SJCRH30 (cell line): Measurements from ENCODE around the gene KLHL22. TPM values are rescaled to one million over a fixed set of nuclear protein-coding genes. Genes with fewer than 3 reads are reported as not detected.
"Not testable (repeated sequence)": the region's sequence is repeated elsewhere in the genome, so short reads cannot be mapped to it uniquely, and the experiment has no call there.

Source experiments
- DNase-seq, 2 experiments: peaks; one replicate each; pipeline ENCODE4 v3.0.0-alpha.2; 2015 to 2020
- H3K27ac ChIP-seq: fragments of 250-450 bp; sonication (Bioruptor Pico); 2 replicates; pipeline ENCODE4 v1.5.1; 2020; ENCODE audit warnings: mild to moderate bottlenecking, moderate library complexity
- H3K27me3 ChIP-seq: fragments of 250-450 bp; sonication (Bioruptor Pico); 2 replicates; pipeline ENCODE4 v1.5.1; 2020; ENCODE audit warnings: mild to moderate bottlenecking, moderate library complexity
- H3K36me3 ChIP-seq: fragments of 250-450 bp; sonication (Bioruptor Pico); 2 replicates; pipeline ENCODE4 v1.5.1; 2020; ENCODE audit warnings: mild to moderate bottlenecking, moderate library complexity
- H3K4me1 ChIP-seq: fragments of 250-450 bp; sonication (Bioruptor Pico); 2 replicates; pipeline ENCODE4 v1.5.1; 2020; ENCODE audit warnings: mild to moderate bottlenecking, moderate library complexity
- H3K4me3 ChIP-seq: fragments of 250-450 bp; sonication (Bioruptor Pico); 2 replicates; pipeline ENCODE4 v1.5.1; 2020; ENCODE audit warnings: mild to moderate bottlenecking, moderate library complexity
- H3K9me3 ChIP-seq: fragments of 250-450 bp; sonication (Bioruptor Pico); replicated peaks from 2 replicates; pipeline ENCODE4 v1.5.1; 2020; ENCODE audit warnings: mild to moderate bottlenecking, moderate library complexity
- total RNA-seq: library from RNA; depleted of rRNA; stranded (reverse); fragments of >200 nt; shearing (Covaris generic); gene quantifications from 2 replicates; pipeline ENCODE4 v1.2.3, GENCODE V29; 2014

KLHL22 gene
- total RNA-seq, 1 experiment from 2014 or later = 12.2 TPM

GRCh38 chr22:20472629-20473442 lies 22.8 kb downstream of the KLHL22 start:
- DNase-seq = no peak
- Histone ChIP-seq H3K27me3 (no peaks in the 10 kb centered on the region), H3K36me3 (no peaks in the 10 kb centered on the region), H3K4me3 (no peak overlapping the region), H3K4me1 (no peaks in the 10 kb centered on the region), H3K27ac (no peak overlapping the region), H3K9me3 (no peaks in the 10 kb centered on the region)

- Histone ChIP-seq H3K27me3 (no peaks in the 10 kb centered on the region), H3K4me1 (peaks cover 7% of the 10 kb centered on the region), H3K27ac (no peak overlapping the region), H3K9me3 (no peaks in the 10 kb centered on the region), H3K36me3 (no peaks in the 10 kb centered on the region), H3K4me3 (no peak overlapping the region)
- DNase-seq = no peak
Observed at GRCh38 chr22:20471126-20471833, 24.3 kb downstream of the KLHL22 start.

GRCh38 chr22:20470525-20470924 lies 25.1 kb downstream of the KLHL22 start:
- not testable (repeated sequence) for H3K9me3 ChIP-seq, H3K27ac ChIP-seq, H3K27me3 ChIP-seq, H3K36me3 ChIP-seq, H3K4me1 ChIP-seq, H3K4me3 ChIP-seq, DNase-seq

- Histone ChIP-seq H3K27ac (no peak overlapping the region), H3K9me3 (no peaks in the 10 kb centered on the region), H3K36me3 (no peaks in the 10 kb centered on the region), H3K4me1 (peaks cover 7% of the 10 kb centered on the region), H3K4me3 (no peak overlapping the region), H3K27me3 (no peaks in the 10 kb centered on the region)
- peak; percentile 16 to 33 for DNase-seq
Observed at GRCh38 chr22:20469110-20469868, 26.3 kb downstream of the KLHL22 start.

- Histone ChIP-seq H3K36me3 (no peaks in the 10 kb centered on the region), H3K27ac (no peak overlapping the region), H3K9me3 (no peaks in the 10 kb centered on the region), H3K4me3 (no peak overlapping the region), H3K27me3 (no peaks in the 10 kb centered on the region), H3K4me1 (peaks cover 7% of the 10 kb centered on the region)
- DNase-seq = peak in 1 of 2 experiments; percentile 42
Observed at GRCh38 chr22:20466659-20467379, 28.8 kb downstream of the KLHL22 start.

GRCh38 chr22:20465759-20466077 lies 29.9 kb downstream of the KLHL22 start:
- H3K4me1 ChIP-seq = peaks cover 7% of the 10 kb centered on the region
- no peak for DNase-seq
- H3K36me3 ChIP-seq = no peaks in the 10 kb centered on the region
- no peaks in the 10 kb centered on the region for H3K9me3 ChIP-seq
- no peak overlapping the region for H3K4me3 ChIP-seq
- no peak overlapping the region for H3K27ac ChIP-seq
- no peaks in the 10 kb centered on the region for H3K27me3 ChIP-seq

GRCh38 chr22:20464912-20465758 lies 30.5 kb downstream of the KLHL22 start:
- DNase-seq = no peak

GRCh38 chr22:20464096-20464614 lies 31.4 kb downstream of the KLHL22 start:
- no peak for DNase-seq
- no peak overlapping the region for H3K4me3 ChIP-seq
- H3K9me3 ChIP-seq = no peaks in the 10 kb centered on the region
- H3K36me3 ChIP-seq = no peaks in the 10 kb centered on the region
- H3K27me3 ChIP-seq = no peaks in the 10 kb centered on the region
- no peak overlapping the region for H3K27ac ChIP-seq
- peaks cover 7% of the 10 kb centered on the region for H3K4me1 ChIP-seq

More at GRCh38 chr22:20464912-20465758, 30.5 kb downstream of the KLHL22 start:
- Histone ChIP-seq H3K27ac (no peak overlapping the region), H3K36me3 (no peaks in the 10 kb centered on the region), H3K4me1 (peaks cover 7% of the 10 kb centered on the region), H3K27me3 (no peaks in the 10 kb centered on the region), H3K4me3 (no peak overlapping the region), H3K9me3 (no peaks in the 10 kb centered on the region)

- H3K27ac ChIP-seq = no peak overlapping the region
- DNase-seq = peak in 1 of 2 experiments; percentile 25
- H3K4me3 ChIP-seq = no peak overlapping the region
- H3K36me3 ChIP-seq = no peaks in the 10 kb centered on the region
- H3K4me1 ChIP-seq = peaks cover 7% of the 10 kb centered on the region
- H3K9me3 ChIP-seq = no peaks in the 10 kb centered on the region
- no peaks in the 10 kb centered on the region for H3K27me3 ChIP-seq
Observed at GRCh38 chr22:20463324-20464095, 32.1 kb downstream of the KLHL22 start.

GRCh38 chr22:20459862-20460261 lies 35.7 kb downstream of the KLHL22 start:
- Histone ChIP-seq H3K9me3 (no peaks in the 10 kb centered on the region), H3K36me3 (no peaks in the 10 kb centered on the region), H3K27me3 (no peaks in the 10 kb centered on the region), H3K27ac (no peak overlapping the region), H3K4me3 (no peak overlapping the region), H3K4me1 (no peaks in the 10 kb centered on the region)
- no peak for DNase-seq

- no peaks in the 10 kb centered on the region for H3K27me3 ChIP-seq
- DNase-seq = no peak
- H3K4me1 ChIP-seq = no peaks in the 10 kb centered on the region
- H3K36me3 ChIP-seq = no peaks in the 10 kb centered on the region
- no peaks in the 10 kb centered on the region for H3K9me3 ChIP-seq
- no peak overlapping the region for H3K27ac ChIP-seq
- no peak overlapping the region for H3K4me3 ChIP-seq
Observed at GRCh38 chr22:20459152-20459542, 36.4 kb downstream of the KLHL22 start.

- Histone ChIP-seq H3K27me3 (no peaks in the 10 kb centered on the region), H3K9me3 (no peaks in the 10 kb centered on the region), H3K36me3 (no peaks in the 10 kb centered on the region), H3K4me1 (no peaks in the 10 kb centered on the region), H3K27ac (no peak overlapping the region), H3K4me3 (no peak overlapping the region)
- DNase-seq = no peak
Observed at GRCh38 chr22:20458530-20459151, 37.0 kb downstream of the KLHL22 start.
